GM23338 (cell line): ENCODE results near the gene LIN7A. TPM values are rescaled to one million over a fixed set of nuclear protein-coding genes. Genes with fewer than 3 reads are reported as not detected.

ENCODE experiments used
- ATAC-seq: fragments of 200-7000 bp; cut with Tn5 transposase; 3 replicates; pipeline ENCODE4 v1.9.1; 2020
- DNase-seq: peaks from one replicate; pipeline ENCODE4 v3.0.0-alpha.2; 2015; ENCODE audit warnings: low spot score
- H2AFZ ChIP-seq: fragments of 200-600 bp; sonication (generic); 2 replicates; pipeline ENCODE4 v1.8.0; 2016; ENCODE audit warnings: antibody characterized with exemption, mild to moderate bottlenecking, moderate library complexity
- H3F3A ChIP-seq: fragments of 200-600 bp; sonication (generic); replicated peaks from 2 replicates; pipeline ENCODE4 v1.8.0; 2017; ENCODE audit warnings: antibody characterized with exemption, mixed run types, low read depth
- H3K27ac ChIP-seq: fragments of 200-600 bp; sonication (generic); 2 replicates; pipeline ENCODE4 v1.6.1; 2016; ENCODE audit warnings: low read depth
- H3K27me3 ChIP-seq: fragments of 200-600 bp; sonication (generic); 2 replicates; pipeline ENCODE4 v1.8.0; 2016; ENCODE audit warnings: mild to moderate bottlenecking, mixed run types, moderate library complexity; ENCODE audit not compliant: insufficient read depth
- H3K36me3 ChIP-seq: fragments of 200-600 bp; sonication (generic); 2 replicates; pipeline ENCODE4 v1.8.0; 2016; ENCODE audit warnings: mild to moderate bottlenecking; ENCODE audit not compliant: insufficient read depth
- H3K4me1 ChIP-seq: fragments of 200-600 bp; sonication (generic); 2 replicates; pipeline ENCODE4 v1.8.0; 2016; ENCODE audit warnings: mild to moderate bottlenecking, moderate library complexity; ENCODE audit not compliant: insufficient read depth
- H3K4me2 ChIP-seq: fragments of 200-600 bp; sonication (generic); 2 replicates; pipeline ENCODE4 v1.7.1; 2017; ENCODE audit warnings: mixed run types
- H3K4me3 ChIP-seq: fragments of 200-600 bp; sonication (generic); 2 replicates; pipeline ENCODE4 v1.6.1; 2016; ENCODE audit warnings: mixed run types
- H3K79me2 ChIP-seq: fragments of 200-600 bp; sonication (generic); replicated peaks from 2 replicates; pipeline ENCODE4 v1.8.0; 2017; ENCODE audit warnings: mild to moderate bottlenecking; ENCODE audit not compliant: insufficient read depth
- H3K9me2 ChIP-seq: fragments of 200-600 bp; sonication (generic); 2 replicates; pipeline ENCODE4 v1.8.0; 2017; ENCODE audit not compliant: insufficient read depth
- H4K20me1 ChIP-seq: fragments of 200-600 bp; sonication (generic); replicated peaks from 2 replicates; pipeline ENCODE4 v1.8.0; 2017; ENCODE audit warnings: mild to moderate bottlenecking; ENCODE audit not compliant: insufficient read depth
- H3K27ac Mint-ChIP-seq: 2 replicates; pipeline ENCODE4 v1.8.0; 2020; ENCODE audit warnings: inconsistent platforms, mild to moderate bottlenecking, moderate library complexity, mixed read lengths
- H3K27me3 Mint-ChIP-seq: 3 replicates; pipeline ENCODE4 v1.8.0; 2022; ENCODE audit warnings: low read depth, mild to moderate bottlenecking, moderate library complexity, mixed read lengths, inconsistent platforms; ENCODE audit not compliant: insufficient read depth, poor library complexity
- H3K36me3 Mint-ChIP-seq: 3 replicates; pipeline ENCODE4 v1.8.0; 2021; ENCODE audit warnings: low read depth, mild to moderate bottlenecking, inconsistent platforms, moderate library complexity, mixed read lengths
- H3K4me1 Mint-ChIP-seq: 3 replicates; pipeline ENCODE4 v1.8.0; 2020; ENCODE audit warnings: mild to moderate bottlenecking, inconsistent platforms, mixed read lengths
- H3K4me3 Mint-ChIP-seq: 3 replicates; pipeline ENCODE4 v1.8.0; 2021; ENCODE audit warnings: moderate library complexity, mild to moderate bottlenecking, inconsistent platforms, mixed read lengths
- H3K9me3 Mint-ChIP-seq: 3 replicates; pipeline ENCODE4 v1.8.0; 2020; ENCODE audit warnings: moderate library complexity, mild to moderate bottlenecking, inconsistent platforms, mixed read lengths
- CREB1 ChIP-seq: fragments of 250-450 bp; sonication (Bioruptor Pico); IDR thresholded peaks from 2 replicates; pipeline ENCODE4 v1.5.0; 2020; ENCODE audit warnings: low read depth, mild to moderate bottlenecking, moderate library complexity
- CTCF ChIP-seq, 2 experiments: fragments of 200-600 bp in 1 of 2; sonication (generic) in 1 of 2; conservative IDR thresholded peaks; 2 replicates each; pipeline versions ENCODE4 v1.5.1 to v1.6.1; 2016 to 2017; ENCODE audit warnings: antibody characterized with exemption in 2 of 2, low read depth in 2 of 2, mild to moderate bottlenecking in 2 of 2, moderate library complexity in 1 of 2
- EZH2phosphoT487 ChIP-seq: fragments of 200-600 bp; sonication (generic); IDR thresholded peaks from one replicate; pipeline ENCODE4 v1.8.1; 2018; ENCODE audit warnings: antibody characterized with exemption; ENCODE audit not compliant: unreplicated experiment
- JUNB ChIP-seq: IDR thresholded peaks from one replicate; pipeline ENCODE4 v1.6.1; 2016; ENCODE audit warnings: antibody characterized with exemption; ENCODE audit not compliant: unreplicated experiment
- NANOG ChIP-seq: IDR thresholded peaks from 2 replicates; pipeline ENCODE4 v1.6.1; 2016; ENCODE audit warnings: antibody characterized with exemption, borderline replicate concordance
- POLR2AphosphoS5 ChIP-seq: IDR thresholded peaks from 2 replicates; pipeline ENCODE4 v1.6.1; 2016; ENCODE audit warnings: antibody characterized with exemption, low read depth
- REST ChIP-seq: IDR thresholded peaks from one replicate; pipeline ENCODE4 v1.6.1; 2018; ENCODE audit warnings: antibody characterized with exemption; ENCODE audit not compliant: unreplicated experiment
- ZNF114 ChIP-seq: fragments of 250-450 bp; sonication (Bioruptor Pico); IDR thresholded peaks from 2 replicates; pipeline ENCODE4 v1.5.0; 2020; ENCODE audit warnings: mild to moderate bottlenecking, moderate library complexity
- polyA plus RNA-seq: library from polyadenylated mRNA; unstranded; fragments of >200 nt; fragmentation: Nextera tagmentation; extraction: Ambion mirVana; gene quantifications from 2 replicates; pipeline ENCODE4 v1.2.1, GENCODE V29; 2016
- total RNA-seq: library from RNA; depleted of rRNA; stranded (reverse); fragments of >200 nt; shearing (Covaris generic); gene quantifications from 2 replicates; pipeline ENCODE4 v1.2.3, GENCODE V29; 2014

LIN7A gene
- total and polyA plus RNA-seq, 2 experiments from 2014 or later: 5.7 to 6.5 TPM

GRCh38 chr12:80968326-80968725 lies 30.6 kb upstream of the LIN7A start (continued):
- TF ChIP-seq REST (no peak), NANOG (no peak), EZH2phosphoT487 (no peak), ZNF114 (CRISPR knock-in tag) (no peak), POLR2AphosphoS5 (no peak), JUNB (no peak), CTCF (conservative IDR thresholded peaks at IDR 0.05; ENCODE audit: low read depth in 2 of 2) (no peak), CREB1 (CRISPR knock-in tag) (no peak)

GRCh38 chr12:80967565-80967964 lies 29.8 kb upstream of the LIN7A start:
- peaks cover 6% of the 10 kb centered on the region; the same call in 2 of the 3 replicates for H3K4me1 Mint-ChIP-seq
- no peaks in the 10 kb centered on the region for H4K20me1 ChIP-seq
- H3K27ac Mint-ChIP-seq: no peak overlapping the region
- H3K27ac ChIP-seq: no peak overlapping the region
- no peaks in the 10 kb centered on the region for H3K79me2 ChIP-seq
- DNase-seq (no peak), ATAC-seq (no peak)
- H3F3A ChIP-seq: no peaks in the 10 kb centered on the region
- no peaks in the 10 kb centered on the region for H3K27me3 ChIP-seq
- TF ChIP-seq POLR2AphosphoS5 (no peak), CTCF (conservative IDR thresholded peaks at IDR 0.05; ENCODE audit: low read depth in 2 of 2) (no peak)
- H3K4me3 ChIP-seq: no peak overlapping the region
- no peak overlapping the region for H2AFZ ChIP-seq
- H3K27me3 Mint-ChIP-seq: peaks cover 2% of the 10 kb centered on the region
- no peaks in the 10 kb centered on the region for H3K36me3 Mint-ChIP-seq
- no peaks in the 10 kb centered on the region for H3K36me3 ChIP-seq
- no peak overlapping the region for H3K4me2 ChIP-seq
- no peaks in the 10 kb centered on the region for H3K9me3 Mint-ChIP-seq
- no peaks in the 10 kb centered on the region for H3K9me2 ChIP-seq
- H3K4me3 Mint-ChIP-seq: no peak overlapping the region
- no peaks in the 10 kb centered on the region for H3K4me1 ChIP-seq
